OCI-LY3 (cell line): ENCODE results near the gene DHCR24.

Experiments used
- H2AFZ ChIP-seq: fragments of 200-600, 300-600 bp; shearing (Covaris generic); 2 replicates; pipeline ENCODE4 v1.6.0; 2014; ENCODE audit warnings: antibody characterized with exemption, low read depth, low read length
- H3K27ac ChIP-seq: fragments of 200-600, 300-600 bp; sonication (generic); 2 replicates; pipeline ENCODE4 v1.5.1; 2014; ENCODE audit warnings: mild to moderate bottlenecking, low read length, moderate library complexity, mixed read lengths
- H3K27me3 ChIP-seq: fragments of 200-600, 300-600 bp; sonication (generic); 2 replicates; pipeline ENCODE4 v1.6.1; 2014; ENCODE audit warnings: low read depth, low read length, mixed read lengths
- H3K36me3 ChIP-seq: fragments of 200-600, 300-600 bp; sonication (generic); replicated peaks from 2 replicates; pipeline ENCODE3; 2014; ENCODE audit warnings: low read depth, low read length, mixed read lengths
- H3K4me1 ChIP-seq: fragments of 300-600, 200-600 bp; sonication (generic); 2 replicates; pipeline ENCODE4 v1.6.1; 2014; ENCODE audit warnings: low read length, mixed read lengths
- H3K4me2 ChIP-seq: fragments of 200-600, 300-600 bp; sonication (generic); 2 replicates; pipeline ENCODE4 v1.6.1; 2014; ENCODE audit warnings: low read length, mixed read lengths
- H3K4me3 ChIP-seq: fragments of 300-600, 200-600 bp; sonication (generic); 2 replicates; pipeline ENCODE4 v1.5.1; 2014; ENCODE audit warnings: antibody characterized with exemption, mild to moderate bottlenecking, low read length, moderate library complexity
- H3K79me2 ChIP-seq: fragments of 300-600, 200-600 bp; shearing (Covaris generic); 2 replicates; pipeline ENCODE4 v1.6.1; 2014; ENCODE audit warnings: mild to moderate bottlenecking, low read length, mixed read lengths
- H3K9ac ChIP-seq: fragments of 300-600, 200-600 bp; shearing (Covaris generic); 2 replicates; pipeline ENCODE4 v1.6.0; 2014; ENCODE audit warnings: mild to moderate bottlenecking, low read length, moderate library complexity
- H3K9me3 ChIP-seq: fragments of 200-600, 300-600 bp; shearing (Covaris generic); 2 replicates; pipeline ENCODE4 v1.6.1; 2014; ENCODE audit warnings: low read length, mixed read lengths; ENCODE audit not compliant: insufficient read depth
- H4K20me1 ChIP-seq: fragments of 200-600, 300-600 bp; sonication (generic); 2 replicates; pipeline ENCODE4 v1.6.1; 2016; ENCODE audit warnings: low read length, mixed read lengths; ENCODE audit not compliant: insufficient read depth
- EZH2phosphoT487 ChIP-seq: fragments of 200-600 bp; shearing (Covaris generic); IDR thresholded peaks from 2 replicates; pipeline ENCODE4 v1.6.1; 2018; ENCODE audit warnings: antibody characterized with exemption, mixed run types, low read depth
- TF ChIP-seq, protein P1 (sequence below): fragments of 200-600, 300-600 bp; sonication (generic); IDR thresholded peaks from 2 replicates; pipeline ENCODE4 v1.5.1; 2014; ENCODE audit warnings: antibody characterized with exemption, low read length, low read depth

The DHCR24 gene

GRCh38 chr1:54864460-54865208, 22.4 kb downstream of the DHCR24 start:
- Histone ChIP-seq H3K79me2 (no peaks in the 10 kb centered on the region), H3K9ac (no peak overlapping the region), H4K20me1 (no peaks in the 10 kb centered on the region), H3K27me3 (no peaks in the 10 kb centered on the region), H2AFZ (no peak overlapping the region), H3K9me3 (no peaks in the 10 kb centered on the region), H3K4me2 (no peak overlapping the region), H3K4me1 (peaks cover 4% of the 10 kb centered on the region; the same call in 1 of the 2 replicates), H3K4me3 (no peak overlapping the region), H3K27ac (no peak overlapping the region), H3K36me3 (peaks cover 11% of the 10 kb centered on the region)
- TF ChIP-seq, protein P1, sequence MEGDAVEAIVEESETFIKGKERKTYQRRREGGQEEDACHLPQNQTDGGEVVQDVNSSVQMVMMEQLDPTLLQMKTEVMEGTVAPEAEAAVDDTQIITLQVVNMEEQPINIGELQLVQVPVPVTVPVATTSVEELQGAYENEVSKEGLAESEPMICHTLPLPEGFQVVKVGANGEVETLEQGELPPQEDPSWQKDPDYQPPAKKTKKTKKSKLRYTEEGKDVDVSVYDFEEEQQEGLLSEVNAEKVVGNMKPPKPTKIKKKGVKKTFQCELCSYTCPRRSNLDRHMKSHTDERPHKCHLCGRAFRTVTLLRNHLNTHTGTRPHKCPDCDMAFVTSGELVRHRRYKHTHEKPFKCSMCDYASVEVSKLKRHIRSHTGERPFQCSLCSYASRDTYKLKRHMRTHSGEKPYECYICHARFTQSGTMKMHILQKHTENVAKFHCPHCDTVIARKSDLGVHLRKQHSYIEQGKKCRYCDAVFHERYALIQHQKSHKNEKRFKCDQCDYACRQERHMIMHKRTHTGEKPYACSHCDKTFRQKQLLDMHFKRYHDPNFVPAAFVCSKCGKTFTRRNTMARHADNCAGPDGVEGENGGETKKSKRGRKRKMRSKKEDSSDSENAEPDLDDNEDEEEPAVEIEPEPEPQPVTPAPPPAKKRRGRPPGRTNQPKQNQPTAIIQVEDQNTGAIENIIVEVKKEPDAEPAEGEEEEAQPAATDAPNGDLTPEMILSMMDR, result no peak
- TF ChIP-seq EZH2phosphoT487, result no peak

GRCh38 chr1:54863267-54863665, 23.7 kb downstream of the DHCR24 start:
- no peaks in the 10 kb centered on the region for H3K79me2 ChIP-seq
- H3K27me3 ChIP-seq, result no peaks in the 10 kb centered on the region
- TF ChIP-seq, protein P1, result no peak
- TF ChIP-seq EZH2phosphoT487, result no peak
- H2AFZ ChIP-seq, result no peak overlapping the region
- H3K27ac ChIP-seq, result no peak overlapping the region
- H3K4me2 ChIP-seq, result no peak overlapping the region
- H4K20me1 ChIP-seq, result no peaks in the 10 kb centered on the region
- no peak overlapping the region for H3K9ac ChIP-seq
- no peak overlapping the region for H3K4me3 ChIP-seq
- H3K4me1 ChIP-seq, result peaks cover 5% of the 10 kb centered on the region; the same call in 1 of the 2 replicates
- H3K36me3 ChIP-seq, result peaks cover 10% of the 10 kb centered on the region
- no peaks in the 10 kb centered on the region for H3K9me3 ChIP-seq

- no peaks in the 10 kb centered on the region for H4K20me1 ChIP-seq
- peaks cover 17% of the 10 kb centered on the region for H3K36me3 ChIP-seq
- H3K4me1 ChIP-seq, result peaks cover 5% of the 10 kb centered on the region; the same call in 1 of the 2 replicates
- H3K9me3 ChIP-seq, result no peaks in the 10 kb centered on the region
- no peak overlapping the region for H3K4me3 ChIP-seq
- TF ChIP-seq, protein P1, result no peak
- no peak for TF ChIP-seq EZH2phosphoT487
- no peaks in the 10 kb centered on the region for H3K27me3 ChIP-seq
- no peak overlapping the region for H3K9ac ChIP-seq
- no peak overlapping the region for H3K4me2 ChIP-seq
- H3K27ac ChIP-seq, result no peak overlapping the region
- no peak overlapping the region for H2AFZ ChIP-seq
- H3K79me2 ChIP-seq, result no peaks in the 10 kb centered on the region
These were observed 25.8 kb downstream of the DHCR24 start for GRCh38 chr1:54861070-54861761.

GRCh38 chr1:54859700-54860391, 27.1 kb downstream of the DHCR24 start:
- Histone ChIP-seq H3K27me3 (no peaks in the 10 kb centered on the region), H3K9ac (no peak overlapping the region), H3K36me3 (peaks cover 17% of the 10 kb centered on the region), H3K4me2 (no peak overlapping the region), H3K79me2 (no peaks in the 10 kb centered on the region), H3K27ac (no peak overlapping the region), H3K4me1 (peaks cover 5% of the 10 kb centered on the region; the same call in 1 of the 2 replicates), H2AFZ (no peak overlapping the region), H3K4me3 (no peak overlapping the region), H4K20me1 (no peaks in the 10 kb centered on the region), H3K9me3 (no peaks in the 10 kb centered on the region)
- TF ChIP-seq, protein P1, result no peak
- TF ChIP-seq EZH2phosphoT487, result no peak
